ENCODE data around the gene PIK3C2G.
"Not testable (repeated sequence)": the region's sequence is repeated elsewhere in the genome, so short reads cannot be mapped to it uniquely, and the experiment has no call there.

The PIK3C2G gene

GRCh38 chr12:18467620-18468245 is 206.4 kb downstream of the PIK3C2G start:
- DNase-seq (ENCODE audit: low read depth in 1 of 2, low spot score in 1 of 2), result no peak

DNA sequence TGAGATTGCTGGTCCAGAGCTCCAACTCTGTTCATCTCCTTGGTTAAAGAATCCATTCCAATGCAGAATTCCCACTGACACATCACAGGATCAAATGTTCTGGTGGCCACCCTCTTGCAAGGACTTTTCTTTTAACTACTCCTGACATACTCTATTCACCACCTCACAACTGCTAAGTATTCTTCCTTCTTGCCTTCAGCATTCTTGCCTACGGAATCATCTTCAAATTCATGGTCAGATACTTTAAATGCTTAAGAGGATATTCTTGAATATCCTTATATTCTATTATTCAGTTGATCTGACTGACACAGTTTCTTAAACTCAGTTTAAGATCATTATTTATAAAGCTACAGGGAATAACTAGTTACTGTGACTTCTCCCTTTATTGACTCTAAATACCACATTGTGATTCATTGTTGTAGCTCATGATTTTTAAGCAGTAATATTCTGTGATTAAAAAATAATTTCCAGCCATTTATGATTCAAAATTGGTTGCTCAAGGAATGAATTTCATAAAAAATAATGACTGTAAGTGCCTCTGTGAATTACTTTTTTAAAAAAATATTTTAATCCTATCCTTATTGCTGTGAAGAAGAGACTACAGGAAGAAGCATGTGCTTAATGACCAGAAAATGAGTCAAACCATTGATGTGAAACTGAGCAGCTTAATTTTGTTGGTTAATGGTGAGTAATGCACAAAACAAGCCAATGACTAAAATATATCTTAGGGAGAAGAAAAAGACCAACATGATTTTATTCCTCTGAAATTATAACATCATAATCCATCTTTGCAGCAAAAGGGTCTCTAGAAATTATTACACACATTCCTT is 207.1 kb downstream of the PIK3C2G start:
- DNase-seq (ENCODE audit: low read depth in 1 of 2, low spot score in 1 of 2), result no peak

DNA sequence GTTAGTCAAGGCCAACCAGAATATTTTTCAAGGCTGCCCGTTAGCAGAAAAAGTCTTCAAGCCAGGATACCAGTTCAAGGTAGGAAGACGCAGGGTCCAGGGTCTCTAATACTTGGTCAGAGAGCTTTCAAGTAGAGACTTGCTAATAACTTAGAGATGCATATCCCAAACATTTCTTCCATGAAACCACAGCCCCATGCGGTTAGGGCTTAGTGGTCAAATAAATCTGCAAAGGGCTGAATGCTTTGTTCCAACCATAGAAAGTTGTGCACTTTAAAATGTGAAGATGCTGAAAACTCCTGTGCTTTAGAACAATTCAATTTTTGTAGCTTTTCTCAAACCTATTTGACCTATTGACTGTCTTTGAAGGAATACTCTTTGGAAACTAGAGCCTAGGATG is 208.9 kb downstream of the PIK3C2G start:
- DNase-seq (ENCODE audit: low read depth in 1 of 2, low spot score in 1 of 2), result no peak

- DNase-seq (ENCODE audit: low read depth in 1 of 2, low spot score in 1 of 2), result no peak
Observed at GRCh38 chr12:18472304-18472703, 211.0 kb downstream of the PIK3C2G start.

DNA sequence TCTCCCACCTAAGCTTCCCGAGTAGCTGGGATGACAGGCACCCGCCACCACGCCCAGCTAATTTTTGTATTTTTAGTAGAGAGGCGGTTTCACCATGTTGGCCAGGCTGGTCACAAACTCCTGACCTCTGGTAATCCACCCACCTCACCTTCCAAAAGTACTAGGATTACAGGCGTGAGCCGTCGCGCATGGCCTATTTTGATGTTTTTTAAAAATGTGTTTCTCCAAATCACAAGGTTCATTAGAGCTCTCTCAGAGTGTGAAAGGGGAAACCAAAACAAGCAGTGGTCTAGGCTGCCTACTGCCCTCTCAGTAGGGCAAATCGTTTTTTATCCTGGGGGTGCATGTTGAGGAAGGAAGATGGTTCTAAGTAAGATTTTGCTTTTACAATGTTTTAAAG is 211.5 kb downstream of the PIK3C2G start:
- no peak for DNase-seq (ENCODE audit: low read depth in 1 of 2, low spot score in 1 of 2)

- DNase-seq (ENCODE audit: low read depth in 1 of 2, low spot score in 1 of 2), result no peak
Observed at GRCh38 chr12:18476861-18477260, 215.5 kb downstream of the PIK3C2G start.

- no peak for DNase-seq (ENCODE audit: low read depth in 1 of 2, low spot score in 1 of 2)
Observed at GRCh38 chr12:18479256-18479655, 217.9 kb downstream of the PIK3C2G start.

DNA sequence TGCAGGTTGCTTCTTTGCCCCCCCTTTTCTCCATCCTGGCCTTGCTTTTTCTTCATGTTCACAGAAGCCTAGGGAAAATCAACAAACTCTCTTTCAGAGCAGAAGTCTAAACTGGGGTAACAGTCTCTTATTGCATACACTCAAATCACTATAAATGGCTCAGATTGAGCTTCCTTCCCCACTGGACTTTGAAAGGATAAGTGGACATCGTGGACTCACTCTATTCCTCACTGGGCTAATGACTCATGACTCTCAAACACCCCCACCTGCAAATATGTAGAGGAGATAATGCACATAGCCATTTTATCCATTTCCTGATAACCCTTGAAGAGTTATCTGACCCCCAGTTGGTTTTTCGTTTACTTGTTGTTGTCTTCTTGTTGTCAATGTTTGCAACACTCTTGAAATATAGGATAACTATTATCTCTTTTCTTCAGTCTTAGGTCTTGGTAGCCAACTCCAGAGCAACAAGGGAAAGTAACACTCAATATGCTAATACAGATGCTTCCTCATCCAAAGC is 221.3 kb downstream of the PIK3C2G start:
- DNase-seq (ENCODE audit: low read depth in 1 of 2, low spot score in 1 of 2), result no peak

GRCh38 chr12:18483698-18484325 is 222.5 kb downstream of the PIK3C2G start:
- DNase-seq (ENCODE audit: low read depth in 1 of 2, low spot score in 1 of 2), result no peak

DNA sequence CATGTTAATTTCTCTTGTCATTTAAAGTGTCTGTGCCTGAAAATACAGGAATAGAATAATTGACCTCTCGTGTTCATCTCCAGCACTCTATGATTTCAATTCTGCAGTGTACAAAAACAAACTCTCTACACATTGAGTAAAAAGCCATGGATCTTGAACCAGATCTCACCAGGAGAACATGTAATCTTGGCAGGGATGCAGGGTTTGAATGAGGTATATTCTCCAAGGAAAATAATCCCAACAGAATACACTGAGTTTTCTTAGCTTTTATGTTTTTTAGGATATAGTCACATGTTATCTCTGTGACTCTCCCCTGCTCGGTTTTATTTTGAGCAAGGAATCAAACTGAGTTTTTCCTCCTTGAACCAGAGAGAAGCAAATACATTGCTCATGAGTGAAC is 224.7 kb downstream of the PIK3C2G start:
- DNase-seq (ENCODE audit: low read depth in 1 of 2, low spot score in 1 of 2), result no peak

DNA sequence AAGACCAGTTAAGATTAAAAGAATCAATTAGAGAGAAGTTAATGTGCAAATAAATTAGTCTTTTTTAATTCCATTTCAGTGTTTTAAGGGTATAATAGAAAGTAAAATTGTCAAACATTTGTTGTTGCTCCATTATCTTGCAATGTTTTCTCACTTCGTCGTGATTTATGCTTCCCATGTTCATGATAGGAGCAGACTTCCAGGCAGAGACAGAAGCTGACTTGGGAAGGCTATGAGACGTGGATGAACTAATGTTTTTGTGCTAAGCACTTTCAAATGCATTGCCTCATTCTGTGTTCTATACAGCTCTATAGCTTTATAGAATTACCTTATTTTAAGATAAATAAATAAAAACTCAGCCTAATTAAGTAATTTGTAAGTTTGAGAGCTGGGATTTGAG is 226.2 kb downstream of the PIK3C2G start:
- no peak for DNase-seq (ENCODE audit: low read depth in 1 of 2, low spot score in 1 of 2)

DNA sequence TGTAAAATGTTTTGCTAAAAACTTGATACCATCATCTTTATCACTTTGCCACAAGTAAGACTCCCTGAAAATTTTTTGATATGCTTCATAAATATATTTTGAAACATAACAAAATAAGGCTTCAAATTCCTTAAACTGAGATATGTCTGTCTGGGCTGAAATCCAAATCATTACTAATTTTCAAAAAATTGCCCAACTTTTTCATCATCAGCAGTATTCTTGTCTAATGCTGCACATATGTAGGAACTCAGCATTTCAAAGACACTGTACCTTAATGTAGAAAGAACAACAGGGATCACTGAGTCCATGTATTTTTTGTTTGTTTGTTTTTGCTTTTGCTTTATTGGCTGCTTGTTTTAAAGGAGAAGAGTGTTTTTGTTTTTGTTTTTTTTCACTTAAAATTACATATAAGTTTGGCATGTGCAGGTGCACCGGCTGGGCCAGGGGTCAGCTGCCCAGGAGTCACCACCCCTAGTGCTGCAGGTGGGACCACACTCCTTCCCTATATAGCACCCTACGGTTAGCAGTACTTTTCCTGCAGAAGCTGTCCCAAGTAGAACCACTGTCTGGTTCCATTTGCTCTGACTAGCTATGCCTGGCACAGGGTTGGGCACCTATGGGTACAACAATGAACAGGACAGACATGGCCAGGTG is 231.2 kb downstream of the PIK3C2G start:
- no peak for DNase-seq (ENCODE audit: low read depth in 1 of 2, low spot score in 1 of 2)

- no peak for DNase-seq (ENCODE audit: low read depth in 1 of 2, low spot score in 1 of 2)
Observed at GRCh38 chr12:18496156-18496555, 234.8 kb downstream of the PIK3C2G start.

DNA sequence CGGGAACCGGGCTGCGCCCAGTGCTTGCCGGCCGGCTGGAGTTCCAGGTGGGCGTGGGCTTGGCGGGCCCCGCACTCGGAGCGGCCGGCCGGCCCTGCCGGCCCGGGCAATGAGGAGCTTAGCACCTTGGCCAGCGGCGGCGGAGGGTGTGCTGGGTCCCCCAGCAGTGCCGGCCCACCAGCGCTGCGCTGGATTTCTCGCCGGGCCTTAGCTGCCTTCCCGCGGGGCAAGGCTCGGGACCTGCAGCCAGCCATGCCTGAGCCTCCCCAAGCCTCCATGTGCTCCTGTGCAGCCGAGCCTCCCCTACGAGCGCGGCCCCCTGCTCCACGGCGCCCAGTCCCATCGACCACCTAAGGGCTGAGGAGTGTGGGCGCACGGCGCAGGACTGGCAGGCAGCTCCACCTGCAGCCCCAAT is 238.8 kb downstream of the PIK3C2G start:
- DNase-seq (ENCODE audit: low read depth in 1 of 2, low spot score in 1 of 2), result not testable (repeated sequence)

DNA sequence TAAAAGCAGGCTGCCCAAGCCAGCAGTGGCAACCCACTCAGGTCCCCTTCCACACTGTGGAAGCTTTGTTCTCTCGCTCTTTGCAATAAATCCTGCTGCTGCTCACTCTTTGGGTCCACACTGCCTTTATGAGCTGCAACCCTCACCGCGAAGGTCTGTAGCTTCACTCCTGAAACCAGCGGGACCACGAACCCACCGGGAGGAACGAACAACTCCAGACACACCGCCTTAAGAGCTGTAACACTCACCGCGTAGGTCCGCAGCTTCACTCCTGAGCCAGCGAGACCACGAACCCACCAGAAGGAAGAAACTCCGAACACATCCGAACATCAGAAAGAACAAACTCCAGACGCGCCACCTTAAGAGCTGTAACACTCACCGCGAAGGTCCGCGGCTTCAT is 239.4 kb downstream of the PIK3C2G start:
- not testable (repeated sequence) for DNase-seq (ENCODE audit: low read depth in 1 of 2, low spot score in 1 of 2)

- DNase-seq (ENCODE audit: low read depth in 1 of 2, low spot score in 1 of 2), result no peak
Observed at GRCh38 chr12:18502422-18502968, 241.2 kb downstream of the PIK3C2G start.

- no peak for DNase-seq (ENCODE audit: low read depth in 1 of 2, low spot score in 1 of 2)
Observed at GRCh38 chr12:18521461-18521860, 260.1 kb downstream of the PIK3C2G start.

- DNase-seq (ENCODE audit: low read depth in 1 of 2, low spot score in 1 of 2), result no peak
Observed at GRCh38 chr12:18522806-18523205, 261.5 kb downstream of the PIK3C2G start.

DNA sequence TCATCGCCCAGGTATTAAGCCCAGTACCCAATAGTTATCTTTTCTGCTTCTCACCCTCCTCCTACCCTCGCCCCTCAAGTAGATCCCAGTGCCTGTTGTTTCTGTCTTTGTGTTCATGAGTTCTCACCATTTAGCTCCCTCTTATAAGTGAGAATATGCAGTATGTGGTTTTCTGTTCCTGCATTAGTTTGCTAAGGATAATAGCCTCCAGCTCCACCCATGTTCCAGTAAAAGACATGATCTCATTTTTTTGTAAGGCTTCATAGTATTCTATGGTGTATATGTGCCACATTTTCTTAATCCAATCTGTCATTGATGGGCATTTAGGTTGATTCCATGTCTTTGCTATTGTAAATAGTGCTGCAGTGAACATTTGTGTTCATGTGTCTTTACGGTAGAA is 281.2 kb downstream of the PIK3C2G start:
- not testable (repeated sequence) for DNase-seq (ENCODE audit: low read depth in 1 of 2, low spot score in 1 of 2)

- no peak for DNase-seq (ENCODE audit: low read depth in 1 of 2, low spot score in 1 of 2)
Observed at GRCh38 chr12:18546399-18546798, 285.1 kb downstream of the PIK3C2G start.

GRCh38 chr12:18549598-18549997 is 288.3 kb downstream of the PIK3C2G start:
- no peak for DNase-seq (ENCODE audit: low read depth in 1 of 2, low spot score in 1 of 2)
